ENCODE measurements around the gene LIME1.

The LIME1 gene

GRCh38 chr20:63739130-63740069 lies 2.9 kb downstream of the LIME1 start, which contains the start of gene SLC2A4RG:
SLC2A4RG (plus strand) TSS chr20:63739776; CDS start chr20:63739913, 137 bp downstream.
- peak; percentile 54 to 61 for ATAC-seq

DNA sequence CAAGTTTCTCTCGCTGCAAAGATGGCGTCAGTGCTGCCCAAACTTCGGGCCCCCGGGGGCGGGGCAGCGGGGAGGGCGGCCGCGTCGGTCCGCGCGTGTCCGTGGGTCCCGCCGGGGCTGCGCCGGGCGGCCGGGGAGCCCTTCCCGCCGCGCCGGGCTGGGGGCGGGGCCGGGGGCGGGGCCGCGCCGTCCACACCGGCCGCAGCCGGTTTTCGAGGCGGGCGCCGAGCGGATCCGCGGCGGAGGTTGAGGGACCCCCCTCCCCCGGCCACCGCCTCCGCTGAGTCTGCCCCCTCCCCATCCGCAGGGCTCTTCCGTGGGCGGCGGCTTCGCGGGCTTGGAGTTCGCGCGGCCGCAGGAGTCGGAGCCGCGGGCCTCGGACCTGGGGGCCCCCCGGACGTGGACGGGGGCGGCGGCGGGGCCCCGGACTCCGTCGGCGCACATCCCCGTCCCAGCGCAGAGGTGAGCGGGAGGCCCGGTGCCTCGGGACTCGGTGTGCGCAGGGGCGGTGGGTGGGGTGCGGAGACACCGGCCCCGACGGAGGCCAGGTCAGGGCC lies 3.7 kb downstream of the LIME1 start:
- peak; percentile 2 to 7 for ATAC-seq

DNA sequence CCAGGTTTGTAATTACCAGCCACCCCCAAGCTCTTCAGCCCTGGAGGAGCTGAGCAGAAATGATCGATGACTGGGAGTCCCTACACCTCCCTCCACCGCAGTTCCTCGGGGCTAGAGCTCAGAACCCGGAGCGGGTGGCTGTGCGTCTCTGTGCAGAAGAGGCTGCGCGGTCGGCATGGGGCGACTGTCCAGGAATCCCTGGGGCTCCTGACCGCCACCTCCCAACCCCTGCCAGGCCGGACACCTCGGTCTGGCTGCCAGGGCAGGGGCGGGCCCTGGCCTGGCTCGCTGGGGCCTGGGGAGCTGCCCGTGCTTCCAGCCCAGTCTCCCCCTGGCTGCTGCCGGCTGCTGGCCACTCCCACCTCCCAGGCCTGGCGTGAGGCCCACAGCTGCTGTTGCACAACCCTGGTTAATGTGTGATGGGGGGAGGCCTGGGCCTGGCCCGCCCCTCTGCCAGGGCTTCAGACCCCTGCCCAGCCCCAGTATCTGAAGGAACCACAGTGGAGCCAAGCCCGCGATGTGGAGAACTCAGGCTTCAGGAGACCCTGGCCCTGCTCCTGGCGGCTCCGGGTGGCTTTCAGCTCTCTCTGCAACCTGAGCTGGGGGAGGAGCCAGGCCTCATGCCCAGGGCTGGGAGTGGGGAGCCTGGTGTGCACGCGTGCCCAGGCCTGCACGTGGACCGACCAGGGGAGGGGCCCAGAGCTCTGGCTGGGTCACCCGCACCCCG lies 4.3 kb downstream of the LIME1 start:
- no peak for ATAC-seq

DNA sequence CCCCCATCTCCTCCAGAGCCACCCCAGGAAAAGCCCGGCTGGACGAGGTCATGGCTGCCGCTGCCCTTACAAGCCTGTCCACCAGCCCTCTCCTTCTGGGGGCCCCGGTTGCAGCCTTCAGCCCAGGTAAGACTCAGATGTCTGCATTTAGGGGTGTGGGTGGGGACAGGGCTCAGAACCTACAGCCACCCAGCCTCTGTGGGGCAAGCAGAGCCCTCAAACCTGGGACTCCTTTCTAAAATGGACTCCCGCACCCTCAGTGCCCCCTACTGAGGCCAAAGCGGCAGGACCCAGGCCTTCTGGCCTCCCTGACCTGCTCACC lies 4.9 kb downstream of the LIME1 start:
- no peak for ATAC-seq

DNA sequence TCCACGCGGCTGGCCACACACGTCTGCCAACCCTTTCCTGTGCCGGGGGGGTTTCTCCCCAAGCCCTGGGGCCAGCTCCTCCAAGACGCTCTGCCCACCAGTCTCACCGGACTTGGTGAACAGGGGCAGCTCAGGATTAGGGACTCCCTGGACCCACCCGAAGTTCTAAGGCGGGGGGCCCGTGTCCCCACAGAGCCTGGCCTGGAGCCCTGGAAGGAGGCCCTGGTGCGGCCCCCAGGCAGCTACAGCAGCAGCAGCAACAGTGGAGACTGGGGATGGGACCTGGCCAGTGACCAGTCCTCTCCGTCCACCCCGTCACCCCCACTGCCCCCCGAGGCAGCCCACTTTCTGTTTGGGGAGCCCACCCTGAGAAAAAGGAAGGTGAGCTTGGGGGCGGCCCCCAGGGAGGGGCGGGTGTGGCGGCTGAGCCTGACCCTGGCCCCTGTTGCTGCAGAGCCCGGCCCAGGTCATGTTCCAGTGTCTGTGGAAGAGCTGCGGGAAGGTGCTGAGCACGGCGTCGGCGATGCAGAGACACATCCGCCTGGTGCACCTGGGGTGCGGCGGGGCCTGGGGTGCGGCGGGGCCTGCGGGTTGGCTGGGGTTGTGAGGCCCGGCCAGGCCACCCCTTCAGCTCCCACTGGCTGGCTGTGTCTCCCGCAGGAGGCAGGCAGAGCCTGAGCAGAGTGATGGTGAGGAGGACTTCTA lies 5.4 kb downstream of the LIME1 start:
- no peak for ATAC-seq

GRCh38 chr20:63742381-63743024 lies 6.0 kb downstream of the LIME1 start:
- ATAC-seq, result no peak

- no peak for ATAC-seq
Measured at GRCh38 chr20:63743210-63743970, 6.9 kb downstream of the LIME1 start.

GRCh38 chr20:63744158-63744557 lies 7.7 kb downstream of the LIME1 start:
- ATAC-seq, result no peak

- no peak for ATAC-seq
Measured at GRCh38 chr20:63744574-63745423, 8.3 kb downstream of the LIME1 start.

DNA sequence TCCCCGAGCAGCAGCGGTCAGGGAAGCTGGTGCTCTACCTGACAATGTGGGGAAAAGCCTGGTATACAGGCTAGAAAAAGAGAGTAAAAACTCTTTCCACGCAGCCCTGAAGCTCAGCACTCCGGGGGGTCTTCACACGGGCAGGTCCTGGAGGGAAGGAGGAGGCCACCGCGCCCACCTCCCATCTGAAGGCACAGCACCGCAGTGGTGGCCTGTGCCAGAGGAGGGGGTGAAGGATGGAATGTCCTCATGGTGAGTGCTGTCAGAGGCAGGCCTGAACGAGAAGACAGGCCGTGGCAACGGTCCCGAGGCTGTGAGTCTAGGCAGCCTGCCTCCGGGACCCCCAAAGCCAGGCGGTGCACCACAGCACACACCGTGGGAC lies 9.0 kb downstream of the LIME1 start:
- ATAC-seq, result no peak

DNA sequence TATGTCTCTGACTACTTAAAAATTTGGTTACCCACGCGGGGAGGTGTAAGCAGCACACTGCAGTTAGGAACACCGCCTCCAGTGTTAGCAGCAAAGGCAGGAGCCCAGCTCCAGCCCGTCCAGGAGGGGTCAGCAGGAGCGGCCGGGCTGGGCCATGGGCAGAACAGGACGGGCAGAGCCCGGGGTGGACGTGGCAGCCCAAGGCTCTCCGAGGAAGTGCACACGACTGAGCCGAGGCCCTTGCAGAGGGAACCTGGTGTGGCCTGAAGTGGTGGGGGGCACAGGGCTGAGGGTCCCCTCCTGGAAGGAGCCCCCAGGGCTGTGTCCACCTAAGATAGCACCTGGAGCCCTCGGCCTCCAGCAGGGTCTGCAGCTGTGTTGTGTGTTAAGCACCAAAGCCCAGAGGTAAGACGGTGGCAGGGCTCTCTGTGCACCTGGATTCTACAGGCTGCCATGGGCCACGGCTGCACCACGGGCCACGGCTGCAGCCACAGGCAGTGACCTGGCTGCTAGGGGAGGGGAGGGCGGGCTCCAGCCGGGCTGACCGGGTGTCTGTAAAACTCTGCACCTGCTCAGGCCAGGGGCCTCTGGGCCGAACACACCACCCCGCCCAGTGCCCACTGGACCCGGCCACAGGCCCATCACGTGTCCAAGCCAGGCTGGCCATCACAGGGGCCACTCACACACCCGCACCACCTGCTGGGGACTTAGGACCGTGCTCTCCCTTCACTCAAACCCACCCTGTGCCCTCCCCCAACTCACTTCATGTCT lies 9.7 kb downstream of the LIME1 start:
- no peak for ATAC-seq

- no peak for ATAC-seq
Measured at GRCh38 chr20:63746751-63747315, 10.4 kb downstream of the LIME1 start.

DNA sequence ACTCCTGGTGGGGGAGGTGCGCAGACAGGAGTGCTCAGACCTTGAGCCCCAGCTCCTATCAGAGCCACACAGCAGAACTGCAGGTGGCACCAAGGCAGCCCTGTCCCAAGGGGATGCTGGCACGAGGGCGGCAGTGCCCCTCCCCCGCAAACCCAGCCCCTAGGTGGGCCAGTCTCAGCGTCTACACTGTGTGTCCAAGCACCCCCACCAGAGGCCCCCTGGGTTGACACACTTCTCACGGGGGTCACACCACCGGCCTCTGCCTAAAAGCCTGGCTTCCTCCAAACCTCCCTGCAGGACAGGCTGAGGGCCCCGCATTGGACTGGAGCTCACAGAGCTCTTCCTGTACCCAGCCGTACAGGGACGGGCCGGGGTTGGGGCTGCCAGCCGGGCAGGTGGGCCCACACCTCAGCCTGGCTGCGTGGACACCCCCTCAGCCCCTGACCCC lies 11.2 kb downstream of the LIME1 start:
- ATAC-seq, result no peak

- no peak for ATAC-seq
Measured at GRCh38 chr20:63748070-63748933, 11.8 kb downstream of the LIME1 start.

DNA sequence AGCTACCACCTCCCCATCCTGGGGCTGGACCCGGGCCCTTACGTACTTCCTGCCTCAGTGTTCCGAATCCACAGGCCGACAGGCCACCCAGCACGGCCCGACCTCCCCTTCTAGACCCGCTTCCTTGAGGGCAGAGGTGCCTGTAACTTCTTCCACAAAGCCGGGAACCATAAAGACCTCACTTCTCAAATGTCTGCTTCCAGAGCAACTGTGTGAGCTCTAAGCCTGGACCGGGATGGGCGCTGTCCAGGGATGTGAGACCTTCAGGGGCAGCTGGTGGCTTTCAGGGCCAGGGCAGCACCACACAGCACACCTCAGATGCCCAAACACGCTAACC lies 12.4 kb downstream of the LIME1 start:
- ATAC-seq, result no peak

DNA sequence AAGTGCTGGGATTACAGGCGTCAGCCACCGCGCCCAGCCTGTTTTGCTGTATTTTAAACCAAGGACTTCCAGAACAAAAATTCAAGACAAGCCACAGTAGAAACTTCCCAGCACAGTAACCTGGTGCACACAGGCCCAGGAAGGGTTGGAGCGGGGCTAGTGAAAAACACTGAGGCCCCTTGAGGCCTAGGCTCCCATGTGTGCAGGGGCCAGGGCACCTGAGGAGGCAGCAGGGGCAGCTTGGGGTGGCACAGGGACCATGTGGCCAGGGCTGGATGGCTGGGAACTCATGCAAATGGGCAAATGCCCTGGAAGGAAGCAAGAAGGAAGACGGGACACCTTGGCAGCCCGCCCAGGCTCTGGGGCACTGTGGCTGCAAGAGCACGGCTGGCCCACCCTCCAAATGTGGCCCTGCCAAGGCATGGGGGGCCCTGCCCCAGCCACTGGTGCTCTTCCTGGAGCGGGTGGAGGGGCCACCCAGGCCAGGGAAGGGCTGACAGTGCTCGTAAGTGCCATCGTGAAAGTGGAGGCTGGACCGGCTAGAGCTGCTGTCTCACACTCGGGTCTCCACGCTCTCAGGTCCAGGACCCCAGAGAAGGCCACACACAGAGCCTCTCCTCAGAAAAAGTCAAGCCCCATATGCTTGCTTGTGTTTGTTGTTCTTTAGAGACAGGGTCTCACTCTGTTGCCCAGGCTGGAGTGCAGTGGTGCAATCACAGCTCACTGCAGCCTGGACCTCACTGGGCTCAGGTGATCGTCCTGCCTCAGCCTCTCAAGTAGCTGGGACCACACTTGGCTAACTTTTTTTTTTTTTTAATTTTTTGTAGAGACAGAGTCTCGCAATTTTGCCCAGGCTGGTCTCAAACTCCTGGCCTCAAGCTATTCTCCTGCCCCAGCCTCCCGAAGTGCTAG lies 13.4 kb downstream of the LIME1 start:
- no peak for ATAC-seq

- peak; percentile 70 to 77 for ATAC-seq
Measured at GRCh38 chr20:63750807-63751470, 14.5 kb downstream of the LIME1 start.

Measured in activated CD4-positive, CD25-positive, alpha-beta regulatory T cell treated with anti-CD3 and anti-CD28 coated beads, Interleukin-2, amount 50 U/mL, for 24 hours (primary cell).